ENCODE results near the gene PRCD. TPM values are rescaled to one million over a fixed set of nuclear protein-coding genes. Genes with fewer than 3 reads are reported as not detected.

PRCD gene
- total RNA-seq, 6 experiments from 2014 or later, result 0.12 to 1.3 (median 0.22) TPM; not detected in 3

GRCh38 chr17:76541739-76542454 lies 2.1 kb downstream of the PRCD start:
- no peak overlapping the region for H3K27ac ChIP-seq
- no peak for TF ChIP-seq POLR2A (IDR thresholded peaks at IDR 0.05)
- TF ChIP-seq, protein P1, sequence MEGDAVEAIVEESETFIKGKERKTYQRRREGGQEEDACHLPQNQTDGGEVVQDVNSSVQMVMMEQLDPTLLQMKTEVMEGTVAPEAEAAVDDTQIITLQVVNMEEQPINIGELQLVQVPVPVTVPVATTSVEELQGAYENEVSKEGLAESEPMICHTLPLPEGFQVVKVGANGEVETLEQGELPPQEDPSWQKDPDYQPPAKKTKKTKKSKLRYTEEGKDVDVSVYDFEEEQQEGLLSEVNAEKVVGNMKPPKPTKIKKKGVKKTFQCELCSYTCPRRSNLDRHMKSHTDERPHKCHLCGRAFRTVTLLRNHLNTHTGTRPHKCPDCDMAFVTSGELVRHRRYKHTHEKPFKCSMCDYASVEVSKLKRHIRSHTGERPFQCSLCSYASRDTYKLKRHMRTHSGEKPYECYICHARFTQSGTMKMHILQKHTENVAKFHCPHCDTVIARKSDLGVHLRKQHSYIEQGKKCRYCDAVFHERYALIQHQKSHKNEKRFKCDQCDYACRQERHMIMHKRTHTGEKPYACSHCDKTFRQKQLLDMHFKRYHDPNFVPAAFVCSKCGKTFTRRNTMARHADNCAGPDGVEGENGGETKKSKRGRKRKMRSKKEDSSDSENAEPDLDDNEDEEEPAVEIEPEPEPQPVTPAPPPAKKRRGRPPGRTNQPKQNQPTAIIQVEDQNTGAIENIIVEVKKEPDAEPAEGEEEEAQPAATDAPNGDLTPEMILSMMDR (IDR thresholded peaks at IDR 0.05), result no peak
- DNase-seq (no peak), ATAC-seq (no peak)
- no peaks in the 10 kb centered on the region for H3K9me3 ChIP-seq
- peaks cover 0 to 29% (median 4%) of the 10 kb centered on the region in 4 donors for H3K4me1 ChIP-seq
- intact Hi-C loops (cut with DNase I), result no loop called here
- H3K4me3 ChIP-seq, result no peak overlapping the region
- H3K27me3 ChIP-seq, result no peaks in the 10 kb centered on the region
- no peaks in the 10 kb centered on the region for H3K36me3 ChIP-seq
- 74% methylated on average over 8 of the region's 10 CpGs for WGBS (ENCODE audit: insufficient coverage, low coverage, low lambda C conversion rate, missing lambda C conversion rate)

GRCh38 chr17:76542566-76542971 lies 2.7 kb downstream of the PRCD start:
- ATAC-seq (no peak), DNase-seq (no peak)
- Histone ChIP-seq H3K4me1 (peaks cover 0 to 36% (median 7%) of the 10 kb centered on the region in 4 donors), H3K4me3 (no peak overlapping the region), H3K27me3 (no peaks in the 10 kb centered on the region), H3K36me3 (no peaks in the 10 kb centered on the region), H3K27ac (no peak overlapping the region), H3K9me3 (no peaks in the 10 kb centered on the region)
- TF ChIP-seq, protein P1 (IDR thresholded peaks at IDR 0.05), result no peak
- TF ChIP-seq POLR2A (IDR thresholded peaks at IDR 0.05), result no peak
- intact Hi-C loops (cut with DNase I), result no loop called here
- WGBS (ENCODE audit: insufficient coverage, low coverage, low lambda C conversion rate, missing lambda C conversion rate), result 82% methylated on average over 8 of the region's 10 CpGs

DNA sequence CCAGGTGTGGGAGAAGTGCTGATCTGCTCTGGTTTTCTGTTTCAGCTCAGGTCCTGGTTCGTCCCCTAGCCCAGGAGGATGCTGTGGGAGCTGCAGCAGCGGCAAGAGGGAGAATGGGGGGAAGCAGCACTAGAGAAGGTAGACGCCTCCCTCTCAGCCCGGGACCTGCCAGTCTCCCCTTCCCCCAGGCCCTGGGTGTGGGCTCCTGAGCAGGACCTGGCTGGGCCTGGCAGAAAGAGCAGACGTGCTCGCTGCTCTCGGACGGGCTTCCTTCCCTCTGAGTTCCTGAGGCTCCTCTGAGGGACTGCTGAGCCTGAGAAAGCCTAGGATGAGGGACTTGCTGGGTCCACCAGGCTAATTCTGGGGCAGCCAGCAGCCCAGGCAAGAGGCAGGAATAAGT lies 3.1 kb downstream of the PRCD start:
- ATAC-seq (no peak), DNase-seq (no peak)
- Histone ChIP-seq H3K27me3 (no peaks in the 10 kb centered on the region), H3K36me3 (no peaks in the 10 kb centered on the region), H3K4me1 (peaks cover 0 to 36% (median 7%) of the 10 kb centered on the region in 4 donors), H3K9me3 (no peaks in the 10 kb centered on the region), H3K27ac (no peak overlapping the region), H3K4me3 (no peak overlapping the region)
- no peak for TF ChIP-seq POLR2A (IDR thresholded peaks at IDR 0.05)
- TF ChIP-seq, protein P1 (IDR thresholded peaks at IDR 0.05), result no peak
- intact Hi-C loops (cut with DNase I), result no loop called here
- WGBS (ENCODE audit: insufficient coverage, low coverage, low lambda C conversion rate, missing lambda C conversion rate), result no CpG with 5 or more reads among the region's 8 CpGs

- H3K36me3 ChIP-seq, result no peaks in the 10 kb centered on the region
- H3K27ac ChIP-seq, result no peak overlapping the region
- 73% methylated on average over 3 of the region's 6 CpGs for WGBS (ENCODE audit: insufficient coverage, low coverage, low lambda C conversion rate, missing lambda C conversion rate)
- ATAC-seq (no peak), DNase-seq (no peak)
- H3K27me3 ChIP-seq, result no peaks in the 10 kb centered on the region
- intact Hi-C loops (cut with DNase I), result no loop called here
- H3K9me3 ChIP-seq, result no peaks in the 10 kb centered on the region
- H3K4me1 ChIP-seq, result peaks cover 0 to 36% (median 10%) of the 10 kb centered on the region in 4 donors
- no peak overlapping the region for H3K4me3 ChIP-seq
- no peak for TF ChIP-seq POLR2A (IDR thresholded peaks at IDR 0.05)
- TF ChIP-seq, protein P1 (IDR thresholded peaks at IDR 0.05), result no peak
Measured at GRCh38 chr17:76543482-76543825, 3.6 kb downstream of the PRCD start.

All from right lobe of liver (tissue), 6 donors.